Stimulated activated CD4-positive, alpha-beta T cell treated with anti-CD3 and anti-CD28 coated beads, TNF-alpha, amount 100 ng/mL, for 4 hours (primary cell): ENCODE measurements around the gene CTDSPL.

ENCODE experiments used
- DNase-seq, 3 experiments: peaks; one replicate each; pipeline ENCODE4 v3.0.0-alpha.2; 2020; ENCODE audit warnings: low read depth in 3 of 3

The CTDSPL gene

DNA sequence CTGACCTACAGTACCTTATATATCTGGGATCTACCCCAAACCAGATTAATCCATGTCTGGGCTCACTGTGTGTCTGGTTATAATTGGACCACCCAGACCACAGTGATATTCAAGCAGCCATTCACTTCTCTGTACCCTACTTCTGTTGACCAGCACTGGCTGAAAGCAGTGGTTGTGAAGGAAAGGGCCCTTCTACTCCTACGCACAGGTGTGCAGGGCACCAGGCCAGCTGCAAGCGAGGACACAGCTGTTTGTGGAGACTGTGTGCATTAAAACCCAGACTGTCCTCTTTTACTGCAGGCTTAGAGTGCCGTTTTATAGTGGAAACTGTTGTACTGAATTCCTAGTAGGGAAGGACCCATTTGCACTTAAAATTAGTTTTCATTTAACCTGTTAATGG, 29.5 kb downstream of the CTDSPL start:
- DNase-seq, result no peak

DNA sequence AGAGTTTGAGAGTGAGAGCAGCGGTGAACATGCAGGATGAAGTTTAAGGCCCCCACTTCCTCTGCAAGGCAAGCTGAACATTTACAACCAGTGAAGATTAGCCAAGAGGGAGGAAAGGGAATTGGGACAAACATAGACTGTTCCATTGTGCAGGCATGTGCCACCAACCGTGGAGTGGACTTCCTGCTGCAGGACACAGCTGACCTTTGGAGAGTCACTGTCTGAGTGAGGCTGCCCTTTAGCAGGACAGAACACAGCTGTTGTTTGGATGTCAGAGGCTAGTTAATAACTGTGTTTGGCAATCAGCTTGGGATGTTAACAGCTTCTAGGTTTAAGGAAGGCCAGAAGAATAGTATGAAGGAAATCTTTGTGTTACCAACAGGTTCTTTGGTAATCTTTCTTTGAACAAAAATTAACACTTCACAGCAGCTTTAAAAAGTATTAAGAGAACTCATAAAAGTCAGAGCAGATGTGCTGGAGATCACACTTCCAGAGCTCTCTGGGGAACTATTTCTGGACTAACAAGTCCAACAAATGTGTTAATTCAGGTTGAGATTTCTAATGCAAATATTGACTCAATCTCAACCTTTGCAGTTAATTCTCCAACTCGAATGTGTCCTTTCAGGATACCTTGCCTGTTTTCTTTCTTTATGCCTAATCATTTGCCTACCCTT, 31.4 kb downstream of the CTDSPL start:
- DNase-seq, result no peak

- no peak for DNase-seq
These were observed 35.1 kb downstream of the CTDSPL start for GRCh38 chr3:37896827-37897226.

DNA sequence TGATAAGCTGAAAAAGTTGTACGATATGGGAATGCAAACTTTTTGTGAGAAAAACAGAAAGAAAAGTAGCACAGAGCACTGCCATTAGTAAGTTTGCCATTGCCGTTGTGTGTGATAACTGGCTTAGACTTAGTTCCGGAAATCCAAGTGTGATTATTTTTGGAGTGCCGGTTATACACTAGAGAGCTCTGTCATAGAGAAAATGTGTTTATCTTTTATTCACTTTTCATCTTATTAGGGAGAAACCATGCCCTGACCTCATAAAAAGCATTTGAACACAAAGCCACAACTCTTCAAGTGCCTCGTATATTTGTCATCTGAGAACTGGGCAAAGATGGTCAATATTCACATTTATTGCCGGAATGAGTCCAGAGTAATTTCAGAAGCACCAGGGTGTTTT, 36.1 kb downstream of the CTDSPL start:
- DNase-seq, result no peak

DNA sequence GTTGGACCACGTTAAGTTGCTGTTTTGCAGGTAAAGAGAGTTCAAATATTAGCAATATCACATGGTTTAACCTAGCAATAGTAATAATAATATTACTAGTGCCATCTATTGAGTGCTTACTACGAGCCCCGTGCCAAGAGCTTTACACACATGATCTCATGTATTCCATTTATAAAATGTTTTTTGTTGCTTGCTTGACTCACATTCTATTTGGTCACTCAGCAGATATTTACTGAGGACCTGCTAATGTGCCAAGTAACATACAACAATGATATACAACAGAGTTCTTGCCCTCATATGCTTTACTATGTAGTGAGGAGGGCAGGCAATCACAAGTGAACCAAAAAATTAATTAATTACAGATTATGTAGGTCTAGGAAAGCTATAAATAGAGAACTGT, 36.7 kb downstream of the CTDSPL start:
- DNase-seq, result no peak

GRCh38 chr3:37899101-37899707, 37.5 kb downstream of the CTDSPL start:
- no peak for DNase-seq

DNA sequence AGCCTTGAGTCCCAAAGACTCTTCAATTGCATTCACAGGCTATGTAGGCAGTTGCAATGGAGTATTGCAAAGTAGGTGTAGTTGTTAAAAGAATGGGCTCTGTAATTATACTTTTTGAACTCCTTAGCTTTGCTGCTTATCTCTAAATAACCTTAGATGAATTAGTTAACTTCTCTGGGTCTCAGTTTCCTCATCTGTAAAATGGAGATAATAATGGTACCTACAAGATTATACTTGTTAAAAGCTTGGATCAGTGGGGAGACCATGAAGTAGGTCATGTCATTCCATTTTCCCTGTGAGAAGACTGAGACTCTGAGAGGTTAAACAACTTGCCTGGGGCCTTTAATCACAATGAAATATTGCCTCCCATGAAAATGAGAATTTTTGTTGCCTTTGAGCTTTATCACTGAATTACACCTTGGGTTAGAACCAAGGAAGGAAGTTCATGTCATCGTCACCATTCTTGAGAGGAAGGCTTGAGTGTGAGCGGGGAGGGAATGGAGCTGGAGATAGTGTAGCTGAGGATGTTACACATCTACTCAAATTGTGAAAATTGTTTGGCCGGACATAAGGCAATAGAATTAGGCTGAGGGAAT, 38.1 kb downstream of the CTDSPL start:
- DNase-seq, result no peak

- no peak for DNase-seq
These were observed 40.0 kb downstream of the CTDSPL start for GRCh38 chr3:37901721-37902120.

DNA sequence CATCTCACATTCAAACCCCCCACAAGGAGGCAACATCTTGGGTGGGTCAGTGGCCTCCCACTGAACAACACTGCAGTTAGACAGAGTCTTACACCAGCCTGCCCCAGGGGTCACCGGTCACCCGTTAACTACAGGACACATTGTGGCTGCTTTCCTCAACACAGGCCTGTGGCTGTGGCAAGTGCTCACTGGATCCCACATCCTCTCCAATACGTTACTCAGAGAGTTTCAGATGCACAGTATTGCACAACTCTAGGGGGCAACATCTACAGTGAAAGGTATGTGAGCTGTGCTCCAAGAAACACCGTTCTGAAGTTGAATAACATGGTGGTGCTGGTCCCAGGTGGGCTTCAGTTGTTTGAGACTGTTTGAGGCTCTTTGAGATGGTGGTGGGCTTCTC, 41.0 kb downstream of the CTDSPL start:
- no peak for DNase-seq

GRCh38 chr3:37903320-37903719, 41.6 kb downstream of the CTDSPL start:
- DNase-seq, result no peak

- DNase-seq, result no peak
These were observed 42.1 kb downstream of the CTDSPL start for GRCh38 chr3:37903734-37904133.

GRCh38 chr3:37904601-37905000, 42.9 kb downstream of the CTDSPL start:
- no peak for DNase-seq

GRCh38 chr3:37905346-37905745, 43.7 kb downstream of the CTDSPL start:
- DNase-seq, result no peak

- DNase-seq, result no peak
These were observed 44.5 kb downstream of the CTDSPL start for GRCh38 chr3:37905987-37906674.

DNA sequence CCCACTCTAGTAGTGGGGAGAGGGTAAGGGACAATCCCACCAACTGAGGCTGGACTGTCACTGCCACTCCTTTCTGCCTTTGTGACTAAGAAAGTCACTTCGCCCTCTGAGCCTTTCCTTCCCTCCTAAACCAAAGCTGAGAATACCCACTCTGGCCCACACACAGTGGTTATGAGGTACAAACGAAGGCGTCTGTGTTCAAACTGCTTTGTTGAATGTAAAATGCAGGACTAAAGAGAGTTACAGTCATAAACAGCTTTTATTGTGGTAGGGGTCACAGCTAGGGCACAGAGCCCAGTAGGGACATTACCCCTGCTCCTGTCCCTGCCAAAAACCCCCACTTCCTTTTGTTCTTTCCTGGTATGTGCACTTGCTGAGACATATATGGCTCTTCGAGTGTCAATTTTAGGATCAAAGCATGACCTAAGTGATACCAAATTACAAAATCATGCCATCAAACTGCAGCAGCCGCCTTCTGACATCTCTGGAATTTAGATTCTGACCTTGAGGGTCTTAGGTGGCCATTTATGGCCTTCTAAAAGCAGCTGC, 45.1 kb downstream of the CTDSPL start:
- DNase-seq, result no peak

GRCh38 chr3:37907371-37907770, 45.7 kb downstream of the CTDSPL start:
- no peak for DNase-seq

- DNase-seq, result no peak
These were observed 46.2 kb downstream of the CTDSPL start for GRCh38 chr3:37907906-37908305.

DNA sequence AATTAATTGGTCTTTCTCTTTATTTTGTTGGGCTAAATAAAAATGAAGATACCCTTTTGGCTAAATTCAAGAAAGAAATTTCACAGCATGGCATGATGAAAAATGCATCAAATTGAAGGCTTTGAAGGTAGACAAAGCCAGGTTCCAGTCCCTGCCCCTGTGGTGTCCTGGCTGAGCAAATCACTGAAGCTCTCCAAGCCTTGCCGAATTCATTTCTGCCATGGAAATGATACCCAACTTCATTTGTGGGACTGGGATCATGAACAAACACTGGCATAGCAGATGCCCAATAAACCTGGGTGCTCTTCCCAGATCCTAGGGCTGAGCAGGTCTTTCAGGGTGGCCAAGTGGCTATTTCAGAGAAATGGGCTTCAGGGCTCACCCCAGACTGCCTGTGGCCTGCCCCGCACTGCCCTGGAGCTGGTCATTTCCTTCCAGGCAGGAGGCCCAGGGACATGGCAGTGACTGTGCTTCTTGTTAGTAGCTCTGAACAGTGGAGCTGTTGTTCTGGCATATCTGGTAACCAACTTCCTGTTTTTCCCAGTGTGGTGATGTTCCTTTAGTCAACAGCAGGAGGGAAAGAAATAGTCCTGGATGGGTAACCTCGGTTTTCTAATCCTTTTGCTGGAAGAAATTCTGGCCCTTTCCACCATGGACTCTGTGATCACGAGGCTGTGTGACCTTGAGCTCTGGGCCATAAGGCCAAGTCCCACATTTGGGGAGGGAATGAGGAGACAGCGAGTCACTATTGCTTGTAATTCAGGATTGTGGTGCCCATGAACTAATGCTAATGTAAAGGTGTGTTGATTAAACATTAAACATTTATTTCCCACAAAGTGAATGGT, 47.6 kb downstream of the CTDSPL start:
- DNase-seq, result no peak

DNA sequence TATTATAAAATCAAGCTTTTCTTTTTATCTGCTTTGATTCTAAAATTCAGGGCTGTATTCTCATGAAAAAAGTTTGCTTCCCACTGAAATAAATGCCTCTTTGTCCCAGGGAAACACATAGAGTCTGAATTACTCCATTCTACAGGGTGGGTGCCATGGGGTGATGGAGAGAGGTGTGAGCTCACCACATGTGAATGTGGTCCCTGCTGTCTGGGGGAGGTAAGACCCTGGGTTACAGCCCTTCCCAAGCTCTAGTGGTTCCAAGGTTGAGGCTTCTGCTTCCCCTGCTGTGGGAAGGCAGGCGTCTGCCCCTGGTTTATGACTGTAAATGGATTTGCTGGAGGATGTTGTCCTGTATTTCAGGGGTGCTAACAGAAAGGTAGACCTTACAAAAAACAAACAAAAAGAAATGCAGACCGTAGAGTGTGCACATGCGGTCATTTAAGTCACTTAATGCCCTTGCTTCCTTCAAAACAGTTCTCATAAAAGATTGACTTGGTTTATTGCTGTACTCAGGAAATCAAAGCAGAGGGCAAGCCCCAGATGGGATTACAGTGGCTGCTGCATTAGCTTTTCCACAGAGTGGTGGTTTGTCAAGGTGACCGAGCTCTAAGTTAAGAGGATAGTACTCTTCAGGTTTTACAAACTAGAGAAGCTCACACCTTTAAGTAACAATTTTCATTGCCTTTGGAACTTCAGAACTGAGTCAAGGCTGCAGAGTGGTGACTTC, 49.2 kb downstream of the CTDSPL start:
- DNase-seq, result no peak

- no peak for DNase-seq
These were observed 50.5 kb downstream of the CTDSPL start for GRCh38 chr3:37912052-37912733.
